ENCODE results near the gene CA12.

GRCh38 chr15:63373866-63374548, 7.6 kb downstream of the CA12 start:
- TF ChIP-seq, protein P1, sequence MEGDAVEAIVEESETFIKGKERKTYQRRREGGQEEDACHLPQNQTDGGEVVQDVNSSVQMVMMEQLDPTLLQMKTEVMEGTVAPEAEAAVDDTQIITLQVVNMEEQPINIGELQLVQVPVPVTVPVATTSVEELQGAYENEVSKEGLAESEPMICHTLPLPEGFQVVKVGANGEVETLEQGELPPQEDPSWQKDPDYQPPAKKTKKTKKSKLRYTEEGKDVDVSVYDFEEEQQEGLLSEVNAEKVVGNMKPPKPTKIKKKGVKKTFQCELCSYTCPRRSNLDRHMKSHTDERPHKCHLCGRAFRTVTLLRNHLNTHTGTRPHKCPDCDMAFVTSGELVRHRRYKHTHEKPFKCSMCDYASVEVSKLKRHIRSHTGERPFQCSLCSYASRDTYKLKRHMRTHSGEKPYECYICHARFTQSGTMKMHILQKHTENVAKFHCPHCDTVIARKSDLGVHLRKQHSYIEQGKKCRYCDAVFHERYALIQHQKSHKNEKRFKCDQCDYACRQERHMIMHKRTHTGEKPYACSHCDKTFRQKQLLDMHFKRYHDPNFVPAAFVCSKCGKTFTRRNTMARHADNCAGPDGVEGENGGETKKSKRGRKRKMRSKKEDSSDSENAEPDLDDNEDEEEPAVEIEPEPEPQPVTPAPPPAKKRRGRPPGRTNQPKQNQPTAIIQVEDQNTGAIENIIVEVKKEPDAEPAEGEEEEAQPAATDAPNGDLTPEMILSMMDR (IDR thresholded peaks at IDR 0.05): no peak
- no peak for TF ChIP-seq POLR2AphosphoS5 (IDR thresholded peaks at IDR 0.05)
- no peak for TF ChIP-seq EP300 (IDR thresholded peaks at IDR 0.05)
- TF ChIP-seq POLR2A (IDR thresholded peaks at IDR 0.05): no peak
